ENCODE data around the gene ADGRG2. TPM values are rescaled to one million over a fixed set of nuclear protein-coding genes. Genes with fewer than 3 reads are reported as not detected.

Gene ADGRG2
- not detected in 2 replicates for total RNA-seq

GRCh38 chrX:19121898-19122640, at the start of gene ADGRG2:
TSS of gene ADGRG2 (minus strand) at chrX:19122468. CDS start at chrX:19068834, 53,634 bp downstream.

GRCh38 chrX:18983666-18984380, 138.4 kb downstream of the ADGRG2 start, which contains the start of gene PHKA2:
TSS of gene PHKA2 (minus strand) at chrX:18984114. CDS start at chrX:18983932, 182 bp downstream.

Other genes with a start within 250 kb of the ADGRG2 start
- gene PHKA2, start 138.4 kb downstream of the ADGRG2 start, total RNA-seq, result 8.0 and 13.4 TPM in 2 replicates
- gene PDHA1, start 221.5 kb upstream of the ADGRG2 start, total RNA-seq, result 41.6 and 156 TPM in 2 replicates

Measured in smooth muscle cell of the umbilical artery (primary cell).